ENCODE results near the gene ZNF197. TPM values are rescaled to one million over a fixed set of nuclear protein-coding genes. Genes with fewer than 3 reads are reported as not detected.
A peak's percentile ranks its signal among the peaks of the same experiment; 100 is the strongest.

The ZNF197 gene
- total and polyA plus RNA-seq, 2 of the 8 experiments (the other 6 are each of a cell fraction or from before 2014, with no cell fraction given): 3.9 to 16.8 TPM

DNA sequence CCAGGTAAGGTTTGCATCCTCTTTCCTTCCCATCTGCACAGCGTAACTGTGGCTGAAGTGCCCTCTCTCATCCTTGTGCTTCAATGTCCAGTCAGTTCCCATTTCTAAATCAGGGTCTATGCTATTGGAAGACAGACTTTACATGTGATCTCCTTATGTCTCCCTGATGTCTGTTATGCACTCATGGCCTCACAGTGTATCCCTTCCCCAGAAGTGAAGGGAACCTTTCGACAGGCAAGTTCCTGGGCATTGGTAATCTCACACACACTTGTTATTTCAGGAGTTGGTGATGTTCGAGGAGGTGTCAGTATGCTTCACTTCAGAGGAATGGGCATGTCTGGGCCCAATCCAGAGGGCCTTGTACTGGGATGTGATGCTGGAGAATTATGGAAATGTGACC, 7.4 kb downstream of the ZNF197 start:
- H3K14ac ChIP-seq (ENCODE audit: insufficient read length): no peak overlapping the region
- H3K27ac ChIP-seq (ENCODE audit: low read depth, low read length): no peak overlapping the region
- peaks cover 0 to 2% of the 10 kb centered on the region in 2 experiments; a peak in 1 of 4 replicates for H3K79me2 ChIP-seq (ENCODE audit: control insufficient read depth in 1 of 2, insufficient read depth in 2 of 2, low read length in 2 of 2)
- H4K91ac ChIP-seq (replicated peaks; ENCODE audit: insufficient read length, low read length): no peak overlapping the region
- H3K27me3 ChIP-seq (replicated peaks in 1 of 4; ENCODE audit: control insufficient read depth in 3 of 4, extremely low read depth in 1 of 4, insufficient read depth in 3 of 4, low read length in 3 of 4): no peaks in the 10 kb centered on the region
- H3K23me2 ChIP-seq (ENCODE audit: low read depth, low read length): no peaks in the 10 kb centered on the region
- no peak overlapping the region for H2BK12ac ChIP-seq (ENCODE audit: low read depth, low read length)
- H3K9ac ChIP-seq (replicated peaks in 1 of 4; ENCODE audit: extremely low read depth in 1 of 4, low read depth in 3 of 4, low read length in 3 of 4): peak overlapping the region in 1 of 4 experiments; percentile 11; a peak in 1 of 7 replicates
- no peak for DNase-seq (ENCODE audit: low read depth in 1 of 2, low spot score in 2 of 2)
- no peak overlapping the region for H2BK20ac ChIP-seq (ENCODE audit: low read length)
- peaks cover 0 to 4% of the 10 kb centered on the region in 2 experiments for H4K20me1 ChIP-seq (replicated peaks in 1 of 2; ENCODE audit: control insufficient read depth in 1 of 2, insufficient read depth in 2 of 2, low read length in 2 of 2)
- no peak overlapping the region for H3K18ac ChIP-seq (ENCODE audit: extremely low read depth, low read length)
- peaks cover 0 to 18% (median 11%) of the 10 kb centered on the region in 4 experiments; a peak in 6 of 8 replicates for H3K36me3 ChIP-seq (ENCODE audit: control insufficient read depth in 2 of 4, insufficient read depth in 4 of 4, low read length in 3 of 4)
- no peak overlapping the region for H2BK15ac ChIP-seq (ENCODE audit: low read length)
- no peak overlapping the region for H4K8ac ChIP-seq (ENCODE audit: extremely low read depth, insufficient read depth, low read length)
- H3K9me3 ChIP-seq (ENCODE audit: insufficient read depth in 2 of 2, low read depth in 1 of 2, low read length in 1 of 2): no peaks in the 10 kb centered on the region
- no peak overlapping the region for H4K5ac ChIP-seq (ENCODE audit: insufficient read length, low read depth, low read length)
- H3K56ac ChIP-seq (replicated peaks; ENCODE audit: insufficient read length, low read depth, low read length): no peak overlapping the region
- FAIRE-seq: no peak
- no peak overlapping the region for H2AFZ ChIP-seq (ENCODE audit: low read length)
- H3K4me1 ChIP-seq (replicated peaks in 1 of 4; ENCODE audit: control insufficient read depth in 3 of 4, insufficient read depth in 4 of 4, low read length in 3 of 4): no peaks in the 10 kb centered on the region
- peaks cover 2% of the 10 kb centered on the region; the same call in 1 of the 2 replicates for H3K79me1 ChIP-seq (ENCODE audit: low read depth, low read length)
- 88% methylated on average over 3 of the region's 3 CpGs; no CpG with 5 or more reads in 1 of the 2 experiments for WGBS, 2 experiments (ENCODE audit: extremely low coverage in 1 of 2, insufficient coverage in 1 of 2, insufficient read length in 1 of 2, insufficient replicate concordance in 2 of 2, low coverage in 1 of 2, low lambda C conversion rate in 2 of 2, missing lambda C conversion rate in 1 of 2)
- H2BK120ac ChIP-seq (replicated peaks; ENCODE audit: low read depth, low read length): no peak overlapping the region
- H3K23ac ChIP-seq (ENCODE audit: insufficient read length): no peak overlapping the region
- H2AK5ac ChIP-seq (ENCODE audit: low read depth, low read length): no peak overlapping the region
- ChIA-PET POLR2A (ENCODE audit: partially characterized antibody) (interaction anchor here (1.1 to 1.2 kb wide), 2 partner anchors 13 to 14 kb away, joined by 3 to 4 read pairs; no protein-coding TSS in a partner anchor), CTCF (ENCODE audit: partially characterized antibody) (no interaction called here)
- no peak overlapping the region for H3K4me3 ChIP-seq (ENCODE audit: extremely low read depth in 1 of 4, insufficient read depth in 2 of 4, low read depth in 3 of 4, low read length in 4 of 4)
- H3K4ac ChIP-seq (replicated peaks; ENCODE audit: insufficient read length, low read depth, low read length): no peak overlapping the region
- H3K4me2 ChIP-seq (ENCODE audit: insufficient read depth in 1 of 2, low read depth in 2 of 2, low read length in 2 of 2): no peak overlapping the region
- no peak for TF ChIP-seq YY1 (IDR thresholded peaks at IDR 0.05; ENCODE audit: low read depth, low read length)
- no peak for TF ChIP-seq NANOG (IDR thresholded peaks at IDR 0.05; ENCODE audit: insufficient read depth, low read depth, low read length, poor library complexity, severe bottlenecking)
- no peak for TF ChIP-seq SP1 (IDR thresholded peaks at IDR 0.05; ENCODE audit: low read depth, low read length)
- TF ChIP-seq FOSL1 (IDR thresholded peaks at IDR 0.05; ENCODE audit: insufficient read depth, low read depth, low read length): no peak
- no peak for TF ChIP-seq SIRT6 (IDR thresholded peaks at IDR 0.05; ENCODE audit: low read length)
- TF ChIP-seq CHD2 (IDR thresholded peaks at IDR 0.05; ENCODE audit: low read length): no peak
- TF ChIP-seq, protein P1, sequence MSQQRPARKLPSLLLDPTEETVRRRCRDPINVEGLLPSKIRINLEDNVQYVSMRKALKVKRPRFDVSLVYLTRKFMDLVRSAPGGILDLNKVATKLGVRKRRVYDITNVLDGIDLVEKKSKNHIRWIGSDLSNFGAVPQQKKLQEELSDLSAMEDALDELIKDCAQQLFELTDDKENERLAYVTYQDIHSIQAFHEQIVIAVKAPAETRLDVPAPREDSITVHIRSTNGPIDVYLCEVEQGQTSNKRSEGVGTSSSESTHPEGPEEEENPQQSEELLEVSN (IDR thresholded peaks at IDR 0.05): no peak
- H2BK5ac ChIP-seq (ENCODE audit: low read depth, low read length): no peak overlapping the region
